ENCODE measurements around the gene UQCRHL. TPM values are rescaled to one million over a fixed set of nuclear protein-coding genes. Genes with fewer than 3 reads are reported as not detected.
"Not testable (repeated sequence)": the region's sequence is repeated elsewhere in the genome, so short reads cannot be mapped to it uniquely, and the experiment has no call there.

Gene UQCRHL
- total and polyA plus RNA-seq, 2 donors = 2.9 to 3.5 TPM

GRCh38 chr1:15827567-15827966, 20.1 kb upstream of the UQCRHL start:
- not testable (repeated sequence) for H3K36me3 ChIP-seq (ENCODE audit: insufficient read depth); DNase-seq (ENCODE audit: extremely low spot score); H3K4me3 ChIP-seq (ENCODE audit: low read depth, low read length); H3K4me1 ChIP-seq (ENCODE audit: insufficient read depth); H3K27ac ChIP-seq (ENCODE audit: low read depth)
- WGBS = 97% methylated on average over 15 of the region's 15 CpGs

- Histone ChIP-seq H3K36me3 (ENCODE audit: insufficient read depth) (no peaks in the 10 kb centered on the region), H3K4me3 (ENCODE audit: low read depth, low read length) (no peak overlapping the region), H3K4me1 (ENCODE audit: insufficient read depth) (no peaks in the 10 kb centered on the region), H3K27ac (ENCODE audit: low read depth) (no peak overlapping the region)
- no peak for DNase-seq (ENCODE audit: extremely low spot score)
- 83% methylated on average over 6 of the region's 6 CpGs for WGBS
Measured at GRCh38 chr1:15826810-15827507, 19.5 kb upstream of the UQCRHL start.

GRCh38 chr1:15825800-15826199, 18.4 kb upstream of the UQCRHL start:
- no peaks in the 10 kb centered on the region for H3K4me1 ChIP-seq (ENCODE audit: insufficient read depth)
- H3K36me3 ChIP-seq (ENCODE audit: insufficient read depth) = no peaks in the 10 kb centered on the region
- H3K4me3 ChIP-seq (ENCODE audit: low read depth, low read length) = no peak overlapping the region
- DNase-seq (ENCODE audit: extremely low spot score) = no peak
- H3K27ac ChIP-seq (ENCODE audit: low read depth) = no peak overlapping the region

- Histone ChIP-seq H3K36me3 (ENCODE audit: insufficient read depth) (no peaks in the 10 kb centered on the region), H3K4me1 (ENCODE audit: insufficient read depth) (no peaks in the 10 kb centered on the region), H3K4me3 (ENCODE audit: low read depth, low read length) (no peak overlapping the region), H3K27ac (ENCODE audit: low read depth) (no peak overlapping the region)
- DNase-seq (ENCODE audit: extremely low spot score) = no peak
- 85% methylated on average over 3 of the region's 3 CpGs for WGBS
Measured at GRCh38 chr1:15820478-15820877, 13.0 kb upstream of the UQCRHL start.

- 83% methylated on average over 5 of the region's 5 CpGs for WGBS
- no peak for DNase-seq (ENCODE audit: extremely low spot score)
- H3K27ac ChIP-seq (ENCODE audit: low read depth) = no peak overlapping the region
Measured at GRCh38 chr1:15816674-15817073, 9.2 kb upstream of the UQCRHL start.

GRCh38 chr1:15810073-15810472, 2.6 kb upstream of the UQCRHL start:
- 60% methylated on average over 1 of the region's 1 CpG for WGBS
- Histone ChIP-seq H3K36me3 (ENCODE audit: insufficient read depth) (no peaks in the 10 kb centered on the region), H3K27ac (ENCODE audit: low read depth) (no peak overlapping the region), H3K4me3 (ENCODE audit: low read depth, low read length) (no peak overlapping the region), H3K4me1 (ENCODE audit: insufficient read depth) (no peaks in the 10 kb centered on the region)
- DNase-seq (ENCODE audit: extremely low spot score) = no peak

More at GRCh38 chr1:15816674-15817073, 9.2 kb upstream of the UQCRHL start:
- H3K4me3 ChIP-seq (ENCODE audit: low read depth, low read length) = no peak overlapping the region
- no peaks in the 10 kb centered on the region for H3K4me1 ChIP-seq (ENCODE audit: insufficient read depth)
- no peaks in the 10 kb centered on the region for H3K36me3 ChIP-seq (ENCODE audit: insufficient read depth)

- DNase-seq (ENCODE audit: extremely low spot score) = no peak
- WGBS = 84% methylated on average over 1 of the region's 1 CpG
Measured at GRCh38 chr1:15808955-15809354, 1.5 kb upstream of the UQCRHL start.

GRCh38 chr1:15807121-15807520, 328 bp downstream of the UQCRHL start:
- DNase-seq (ENCODE audit: extremely low spot score) = no peak
- Histone ChIP-seq H3K4me1 (ENCODE audit: insufficient read depth) (no peaks in the 10 kb centered on the region), H3K4me3 (ENCODE audit: low read depth, low read length) (no peak overlapping the region), H3K36me3 (ENCODE audit: insufficient read depth) (no peaks in the 10 kb centered on the region), H3K27ac (ENCODE audit: low read depth) (no peak overlapping the region)
- 93% methylated on average over 10 of the region's 10 CpGs for WGBS

More at GRCh38 chr1:15808955-15809354, 1.5 kb upstream of the UQCRHL start:
- no peak overlapping the region for H3K4me3 ChIP-seq (ENCODE audit: low read depth, low read length)
- no peaks in the 10 kb centered on the region for H3K36me3 ChIP-seq (ENCODE audit: insufficient read depth)
- no peak overlapping the region for H3K27ac ChIP-seq (ENCODE audit: low read depth)
- H3K4me1 ChIP-seq (ENCODE audit: insufficient read depth) = no peaks in the 10 kb centered on the region

- whole genome bisulfite sequencing = 89% methylated on average over 8 of the region's 8 CpGs
- H3K36me3 ChIP-seq (ENCODE audit: insufficient read depth) = no peaks in the 10 kb centered on the region
- no peaks in the 10 kb centered on the region for H3K4me1 ChIP-seq (ENCODE audit: insufficient read depth)
- H3K27ac ChIP-seq (ENCODE audit: low read depth) = no peak overlapping the region
- no peak for DNase-seq (ENCODE audit: extremely low spot score)
- H3K4me3 ChIP-seq (ENCODE audit: low read depth, low read length) = no peak overlapping the region
Measured at GRCh38 chr1:15804060-15804459, 3.4 kb downstream of the UQCRHL start.

GRCh38 chr1:15803380-15803779, 4.1 kb downstream of the UQCRHL start:
- Histone ChIP-seq H3K4me1 (ENCODE audit: insufficient read depth) (no peaks in the 10 kb centered on the region), H3K27ac (ENCODE audit: low read depth) (no peak overlapping the region), H3K36me3 (ENCODE audit: insufficient read depth) (no peaks in the 10 kb centered on the region), H3K4me3 (ENCODE audit: low read depth, low read length) (no peak overlapping the region)
- WGBS = 39% methylated on average over 4 of the region's 4 CpGs
- DNase-seq (ENCODE audit: extremely low spot score) = no peak

- Histone ChIP-seq H3K27ac (ENCODE audit: low read depth) (no peak overlapping the region), H3K36me3 (ENCODE audit: insufficient read depth) (no peaks in the 10 kb centered on the region), H3K4me3 (ENCODE audit: low read depth, low read length) (no peak overlapping the region), H3K4me1 (ENCODE audit: insufficient read depth) (no peaks in the 10 kb centered on the region)
- DNase-seq (ENCODE audit: extremely low spot score) = no peak
- WGBS = 76% methylated on average over 17 of the region's 17 CpGs
Measured at GRCh38 chr1:15802234-15802965, 5.0 kb downstream of the UQCRHL start.

- peak overlapping the region; percentile 52 for H3K27ac ChIP-seq (ENCODE audit: low read depth)
- H3K4me3 ChIP-seq (ENCODE audit: low read depth, low read length) = no peak overlapping the region
- no peak for DNase-seq (ENCODE audit: extremely low spot score)
- WGBS = 45% methylated on average over 22 of the region's 22 CpGs
- no peaks in the 10 kb centered on the region for H3K36me3 ChIP-seq (ENCODE audit: insufficient read depth)
- no peaks in the 10 kb centered on the region for H3K4me1 ChIP-seq (ENCODE audit: insufficient read depth)
Measured at GRCh38 chr1:15799928-15800835, 7.3 kb downstream of the UQCRHL start.

GRCh38 chr1:15799004-15799867, 8.2 kb downstream of the UQCRHL start:
- Histone ChIP-seq H3K4me1 (ENCODE audit: insufficient read depth) (no peaks in the 10 kb centered on the region), H3K36me3 (ENCODE audit: insufficient read depth) (no peaks in the 10 kb centered on the region), H3K4me3 (ENCODE audit: low read depth, low read length) (no peak overlapping the region), H3K27ac (ENCODE audit: low read depth) (peak overlapping the region; percentile 46)
- DNase-seq (ENCODE audit: extremely low spot score) = peak; percentile 51
- WGBS = 41% methylated on average over 9 of the region's 9 CpGs

Measured in urinary bladder (tissue), 4 donors.